NB4 (cell line): Measurements from ENCODE around the gene PDE7B.

ENCODE experiments used
- MYC ChIP-seq: IDR thresholded peaks from 2 replicates; pipeline ENCODE4 v1.6.1; 2011; ENCODE audit warnings: low read depth, low read length
- POLR2A ChIP-seq: IDR thresholded peaks from 2 replicates; pipeline ENCODE4 v1.6.1; 2011; ENCODE audit warnings: mild to moderate bottlenecking; ENCODE audit not compliant: insufficient read length; ENCODE audit errors: extremely low read depth
- TF ChIP-seq, protein P1 (sequence below): IDR thresholded peaks from one replicate; pipeline ENCODE4 v1.5.1; 2012; ENCODE audit warnings: low read depth, low read length

DNA sequence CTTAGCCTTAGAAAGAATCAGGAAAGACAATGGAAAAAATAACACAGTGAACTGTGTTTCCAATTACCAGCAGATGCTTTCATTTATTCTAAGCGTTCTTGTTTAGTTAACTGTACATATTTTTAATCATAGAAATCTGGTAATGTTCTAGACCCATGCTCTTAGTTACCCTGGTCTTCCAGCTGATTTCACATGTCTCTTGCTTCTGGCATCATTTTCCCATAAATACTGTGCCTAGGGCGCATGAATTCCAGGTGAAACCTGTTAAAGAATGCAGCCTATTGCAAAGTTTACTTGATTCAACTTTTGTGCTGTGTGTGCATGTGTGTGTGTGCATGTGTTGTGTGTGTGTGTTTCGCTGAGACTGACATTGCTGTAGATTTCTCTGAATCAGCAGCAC lies 178.6 kb downstream of the PDE7B start:
- TF ChIP-seq, protein P1, sequence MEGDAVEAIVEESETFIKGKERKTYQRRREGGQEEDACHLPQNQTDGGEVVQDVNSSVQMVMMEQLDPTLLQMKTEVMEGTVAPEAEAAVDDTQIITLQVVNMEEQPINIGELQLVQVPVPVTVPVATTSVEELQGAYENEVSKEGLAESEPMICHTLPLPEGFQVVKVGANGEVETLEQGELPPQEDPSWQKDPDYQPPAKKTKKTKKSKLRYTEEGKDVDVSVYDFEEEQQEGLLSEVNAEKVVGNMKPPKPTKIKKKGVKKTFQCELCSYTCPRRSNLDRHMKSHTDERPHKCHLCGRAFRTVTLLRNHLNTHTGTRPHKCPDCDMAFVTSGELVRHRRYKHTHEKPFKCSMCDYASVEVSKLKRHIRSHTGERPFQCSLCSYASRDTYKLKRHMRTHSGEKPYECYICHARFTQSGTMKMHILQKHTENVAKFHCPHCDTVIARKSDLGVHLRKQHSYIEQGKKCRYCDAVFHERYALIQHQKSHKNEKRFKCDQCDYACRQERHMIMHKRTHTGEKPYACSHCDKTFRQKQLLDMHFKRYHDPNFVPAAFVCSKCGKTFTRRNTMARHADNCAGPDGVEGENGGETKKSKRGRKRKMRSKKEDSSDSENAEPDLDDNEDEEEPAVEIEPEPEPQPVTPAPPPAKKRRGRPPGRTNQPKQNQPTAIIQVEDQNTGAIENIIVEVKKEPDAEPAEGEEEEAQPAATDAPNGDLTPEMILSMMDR: no peak
- no peak for TF ChIP-seq MYC
- no peak for TF ChIP-seq POLR2A
